Measurements from ENCODE around the gene MADCAM1.

- TF ChIP-seq CTCF (IDR thresholded peaks at IDR 0.05) (no peak), POLR2A (IDR thresholded peaks at IDR 0.05) (no peak)
Measured at GRCh38 chr19:469833-470232, 26.5 kb upstream of the MADCAM1 start.

Measured in lower leg skin (tissue), 3 donors.